CD4-positive, CD25-positive, alpha-beta regulatory T cell (primary cell): ENCODE results near the gene CXCR2. TPM values are rescaled to one million over a fixed set of nuclear protein-coding genes. Genes with fewer than 3 reads are reported as not detected.

Experiments
- polyA plus RNA-seq, 4 donors: library from polyadenylated mRNA; unstranded; fragments of 300-500 nt; fragmentation: Illumina TruSeq; gene quantifications; one replicate each; pipeline ENCODE4 v1.2.3, GENCODE V29; 2021
- total RNA-seq: library from RNA; stranded (reverse); gene quantifications from one replicate; pipeline ENCODE4 v1.2.3, GENCODE V29; 2022

Gene CXCR2
- total and polyA plus RNA-seq, 5 donors from 2014 or later = not detected

Other genes starting within 250 kb of the CXCR2 start
- gene TNS1, start 123.0 kb upstream of the CXCR2 start, total RNA-seq = 0.49 TPM
- not detected for gene TNS1, start 123.0 kb upstream of the CXCR2 start, polyA plus RNA-seq
- 2.1 TPM for gene RUFY4, start 56.8 kb upstream of the CXCR2 start, total RNA-seq
- gene RUFY4, start 56.8 kb upstream of the CXCR2 start, polyA plus RNA-seq = under 1 TPM in 1 of 4 donors, not detected in 3; 0.15 TPM
- not detected for gene CXCR1, start 40.9 kb downstream of the CXCR2 start, total RNA-seq
- gene CXCR1, start 40.9 kb downstream of the CXCR2 start, polyA plus RNA-seq = under 1 TPM; 0.08 to 0.94 (median 0.46) TPM
- gene ARPC2, start 91.2 kb downstream of the CXCR2 start, total RNA-seq = 540 TPM
- gene ARPC2, start 91.2 kb downstream of the CXCR2 start, polyA plus RNA-seq = 1,000 to 10,000 TPM in 2 of 4 donors, 100 to 1,000 TPM in 2; 741 to 1,050 (median 910) TPM
- gene GPBAR1, start 135.0 kb downstream of the CXCR2 start, total RNA-seq = 1.2 TPM
- gene GPBAR1, start 135.0 kb downstream of the CXCR2 start, polyA plus RNA-seq = not detected
- gene AAMP, start 144.1 kb downstream of the CXCR2 start, total RNA-seq = 55.8 TPM
- 10 to 100 TPM; 84.8 to 92.2 (median 87.8) TPM for gene AAMP, start 144.1 kb downstream of the CXCR2 start, polyA plus RNA-seq
- gene PNKD, start 144.5 kb downstream of the CXCR2 start, total RNA-seq = 21.9 TPM
- gene PNKD, start 144.5 kb downstream of the CXCR2 start, polyA plus RNA-seq = 100 to 1,000 TPM in 1 of 4 donors, 10 to 100 TPM in 3; 96.2 to 107 (median 98.8) TPM
- gene TMBIM1, start 166.5 kb downstream of the CXCR2 start, total RNA-seq = 96.4 TPM
- gene TMBIM1, start 166.5 kb downstream of the CXCR2 start, polyA plus RNA-seq = 100 to 1,000 TPM; 161 to 180 (median 162) TPM
- gene CATIP, start 230.8 kb downstream of the CXCR2 start, total RNA-seq = not detected
- gene CATIP, start 230.8 kb downstream of the CXCR2 start, polyA plus RNA-seq = not detected